Limb (tissue), 2 donors: ENCODE measurements around the gene GHRH.

Experiments used
- DNase-seq, 2 donors: peaks; one replicate each; pipeline ENCODE4 v3.0.0-alpha.2; 2016; ENCODE audit errors: extremely low spot score in 2 of 2

Gene GHRH

GRCh38 chr20:37207171-37207570 lies 54.4 kb downstream of the GHRH start:
- no peak for DNase-seq

GRCh38 chr20:37205794-37206193 lies 55.8 kb downstream of the GHRH start:
- no peak for DNase-seq

- no peak for DNase-seq
These were observed 56.5 kb downstream of the GHRH start for GRCh38 chr20:37205130-37205529.

- DNase-seq = no peak
These were observed 57.6 kb downstream of the GHRH start for GRCh38 chr20:37204056-37204455.

GRCh38 chr20:37202267-37202943 lies 59.2 kb downstream of the GHRH start:
- DNase-seq = peak in 1 of 2 donors; percentile 36

- no peak for DNase-seq
These were observed 59.8 kb downstream of the GHRH start for GRCh38 chr20:37201827-37202162.
